Measurements from ENCODE around the gene MFAP3L.

Gene MFAP3L

GRCh38 chr4:170022211-170022610 lies 4.0 kb downstream of the MFAP3L start:
- Histone ChIP-seq H3K9ac (no peak overlapping the region), H4K20me1 (no peaks in the 10 kb centered on the region), H3K36me3 (no peaks in the 10 kb centered on the region), H3K9me3 (no peaks in the 10 kb centered on the region), H3K4me2 (no peak overlapping the region), H3K27me3 (peaks cover 7% of the 10 kb centered on the region), H3K4me1 (peaks cover 5% of the 10 kb centered on the region), H3K4me3 (no peak overlapping the region), H3K27ac (no peak overlapping the region)
- TF ChIP-seq Cebpa-rat (IDR thresholded peaks at IDR 0.05): no peak

- Histone ChIP-seq H3K9me3 (no peaks in the 10 kb centered on the region), H3K36me3 (no peaks in the 10 kb centered on the region), H3K27me3 (no peaks in the 10 kb centered on the region; the same call in 1 of the 2 replicates), H3K4me3 (no peak overlapping the region), H3K4me2 (no peak overlapping the region), H3K27ac (no peak overlapping the region), H3K4me1 (no peaks in the 10 kb centered on the region), H3K9ac (no peak overlapping the region), H4K20me1 (no peaks in the 10 kb centered on the region)
- no peak for TF ChIP-seq Cebpa-rat (IDR thresholded peaks at IDR 0.05)
These were observed 8.9 kb downstream of the MFAP3L start for GRCh38 chr4:170017252-170017651.

DNA sequence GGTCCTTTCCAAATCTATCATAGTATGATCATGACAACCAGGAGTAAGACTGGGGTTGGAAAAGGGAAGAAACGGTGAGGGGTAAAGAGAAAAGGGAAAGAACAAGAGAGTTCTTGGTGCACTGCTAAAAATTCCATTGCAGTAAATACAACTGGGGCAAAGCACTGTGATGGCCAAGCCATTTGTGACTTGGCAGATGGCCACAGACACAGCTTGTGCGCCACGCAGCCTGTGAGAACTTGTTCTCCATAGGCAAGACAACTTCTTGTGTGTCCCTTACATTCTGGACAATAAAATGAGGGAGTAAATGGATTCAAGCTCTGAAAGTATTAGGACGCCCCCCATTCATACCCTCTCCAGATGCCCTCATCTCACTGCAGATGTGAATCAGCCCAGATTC lies 10.9 kb downstream of the MFAP3L start:
- H3K9me3 ChIP-seq: peaks cover 6% of the 10 kb centered on the region; the same call in 1 of the 2 replicates
- H3K4me2 ChIP-seq: no peak overlapping the region
- H3K4me1 ChIP-seq: no peaks in the 10 kb centered on the region
- H3K36me3 ChIP-seq: no peaks in the 10 kb centered on the region
- no peaks in the 10 kb centered on the region for H3K27me3 ChIP-seq
- TF ChIP-seq Cebpa-rat (IDR thresholded peaks at IDR 0.05): no peak
- H3K9ac ChIP-seq: no peak overlapping the region
- no peak overlapping the region for H3K4me3 ChIP-seq
- no peak overlapping the region for H3K27ac ChIP-seq
- H4K20me1 ChIP-seq: no peaks in the 10 kb centered on the region

GRCh38 chr4:170014359-170015011 lies 11.7 kb downstream of the MFAP3L start:
- no peak overlapping the region for H3K9ac ChIP-seq
- no peaks in the 10 kb centered on the region for H3K36me3 ChIP-seq
- no peak for TF ChIP-seq Cebpa-rat (IDR thresholded peaks at IDR 0.05)
- H3K4me3 ChIP-seq: no peak overlapping the region
- H3K4me1 ChIP-seq: no peaks in the 10 kb centered on the region
- H3K4me2 ChIP-seq: no peak overlapping the region
- H3K9me3 ChIP-seq: peaks cover 6% of the 10 kb centered on the region; the same call in 1 of the 2 replicates
- H3K27me3 ChIP-seq: no peaks in the 10 kb centered on the region
- H3K27ac ChIP-seq: no peak overlapping the region
- H4K20me1 ChIP-seq: no peaks in the 10 kb centered on the region

DNA sequence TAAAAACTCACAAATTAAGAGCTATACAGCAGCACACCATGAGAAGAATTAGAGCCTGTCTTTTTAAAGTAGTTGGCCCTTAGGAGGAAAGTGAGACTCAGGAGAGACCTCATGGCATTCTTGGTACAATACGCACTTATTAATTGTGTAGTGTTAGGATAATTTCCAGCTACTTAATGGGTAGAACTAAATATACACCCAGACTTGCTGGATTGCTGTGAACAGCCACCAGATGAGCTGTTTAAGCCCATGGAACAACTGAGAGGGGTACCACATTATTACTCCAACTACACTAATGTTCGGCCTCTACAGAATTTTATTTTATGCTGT lies 13.6 kb downstream of the MFAP3L start:
- Histone ChIP-seq H3K9ac (no peak overlapping the region), H3K4me1 (no peaks in the 10 kb centered on the region), H3K27me3 (no peaks in the 10 kb centered on the region)

GRCh38 chr4:170011921-170012628 lies 14.1 kb downstream of the MFAP3L start:
- H3K4me1 ChIP-seq: peaks cover 3% of the 10 kb centered on the region; the same call in 1 of the 2 replicates
- no peak overlapping the region for H3K4me2 ChIP-seq
- no peaks in the 10 kb centered on the region for H3K27me3 ChIP-seq
- no peaks in the 10 kb centered on the region for H3K36me3 ChIP-seq
- TF ChIP-seq Cebpa-rat (IDR thresholded peaks at IDR 0.05): no peak
- peaks cover 6% of the 10 kb centered on the region; the same call in 1 of the 2 replicates for H3K9me3 ChIP-seq
- no peaks in the 10 kb centered on the region for H4K20me1 ChIP-seq
- no peak overlapping the region for H3K4me3 ChIP-seq
- H3K27ac ChIP-seq: no peak overlapping the region
- no peak overlapping the region for H3K9ac ChIP-seq

More for the DNA sequence above, 13.6 kb downstream of the MFAP3L start:
- Histone ChIP-seq H3K4me3 (no peak overlapping the region), H4K20me1 (no peaks in the 10 kb centered on the region), H3K9me3 (peaks cover 6% of the 10 kb centered on the region; the same call in 1 of the 2 replicates), H3K36me3 (no peaks in the 10 kb centered on the region), H3K4me2 (no peak overlapping the region), H3K27ac (no peak overlapping the region)
- TF ChIP-seq Cebpa-rat (IDR thresholded peaks at IDR 0.05): no peak

GRCh38 chr4:170009291-170009690 lies 16.9 kb downstream of the MFAP3L start:
- peaks cover 6% of the 10 kb centered on the region; the same call in 1 of the 2 replicates for H3K9me3 ChIP-seq
- H3K4me3 ChIP-seq: no peak overlapping the region
- no peak overlapping the region for H3K4me2 ChIP-seq
- no peak overlapping the region for H3K27ac ChIP-seq
- no peaks in the 10 kb centered on the region for H4K20me1 ChIP-seq
- H3K9ac ChIP-seq: no peak overlapping the region
- H3K27me3 ChIP-seq: no peaks in the 10 kb centered on the region
- H3K4me1 ChIP-seq: peaks cover 7% of the 10 kb centered on the region; the same call in 1 of the 2 replicates
- TF ChIP-seq Cebpa-rat (IDR thresholded peaks at IDR 0.05): no peak
- no peaks in the 10 kb centered on the region for H3K36me3 ChIP-seq

GRCh38 chr4:170008801-170009200 lies 17.4 kb downstream of the MFAP3L start:
- H3K27ac ChIP-seq: no peak overlapping the region
- no peak for TF ChIP-seq Cebpa-rat (IDR thresholded peaks at IDR 0.05)
- no peak overlapping the region for H3K4me2 ChIP-seq
- no peaks in the 10 kb centered on the region for H3K36me3 ChIP-seq
- no peaks in the 10 kb centered on the region for H4K20me1 ChIP-seq
- H3K4me3 ChIP-seq: no peak overlapping the region
- H3K4me1 ChIP-seq: peaks cover 7% of the 10 kb centered on the region; the same call in 1 of the 2 replicates
- H3K9me3 ChIP-seq: peaks cover 6% of the 10 kb centered on the region; the same call in 1 of the 2 replicates
- no peaks in the 10 kb centered on the region for H3K27me3 ChIP-seq
- no peak overlapping the region for H3K9ac ChIP-seq

DNA sequence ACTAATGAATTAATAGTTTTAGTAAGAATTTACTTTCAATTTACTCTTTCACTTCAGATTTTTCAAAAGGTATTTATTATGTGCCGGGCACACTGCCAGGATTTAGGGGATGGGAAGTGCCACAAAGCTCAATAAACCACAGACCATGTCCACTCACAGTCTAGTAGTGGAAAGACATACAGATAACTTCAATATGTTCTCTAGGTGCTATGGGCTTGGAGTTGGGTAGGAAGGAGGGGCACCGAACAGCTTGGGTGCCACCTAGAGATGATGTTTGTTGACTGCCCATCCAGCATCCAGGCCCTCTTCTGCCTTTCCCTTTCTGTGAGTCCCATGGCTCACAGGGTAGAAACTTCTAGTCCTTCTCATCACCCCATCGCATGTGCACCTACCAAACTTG lies 17.8 kb downstream of the MFAP3L start:
- Histone ChIP-seq H3K9me3 (peaks cover 6% of the 10 kb centered on the region; the same call in 1 of the 2 replicates), H3K4me2 (no peak overlapping the region), H3K27ac (no peak overlapping the region), H3K4me1 (peaks cover 7% of the 10 kb centered on the region; the same call in 1 of the 2 replicates), H3K4me3 (no peak overlapping the region), H3K27me3 (no peaks in the 10 kb centered on the region), H3K9ac (no peak overlapping the region), H4K20me1 (no peaks in the 10 kb centered on the region), H3K36me3 (no peaks in the 10 kb centered on the region)
- no peak for TF ChIP-seq Cebpa-rat (IDR thresholded peaks at IDR 0.05)

GRCh38 chr4:170007113-170007512 lies 19.1 kb downstream of the MFAP3L start:
- Histone ChIP-seq H3K4me2 (no peak overlapping the region), H3K36me3 (no peaks in the 10 kb centered on the region), H3K9me3 (peaks cover 6% of the 10 kb centered on the region; the same call in 1 of the 2 replicates), H3K27ac (no peak overlapping the region), H3K4me3 (no peak overlapping the region), H3K4me1 (peaks cover 7% of the 10 kb centered on the region; the same call in 1 of the 2 replicates), H3K27me3 (no peaks in the 10 kb centered on the region), H4K20me1 (no peaks in the 10 kb centered on the region), H3K9ac (no peak overlapping the region)
- no peak for TF ChIP-seq Cebpa-rat (IDR thresholded peaks at IDR 0.05)

All from BLaER1 (cell line).